B cell (primary cell): ENCODE results near the gene LCE4A.

ENCODE experiments used
- CTCF ChIP-seq: fragments of 200-600 bp; IDR thresholded peaks from one replicate; pipeline ENCODE4 v1.8.0; 2022; ENCODE audit warnings: antibody characterized with exemption, mild to moderate bottlenecking
- EZH2 ChIP-seq: IDR thresholded peaks from 2 replicates; pipeline ENCODE4 v1.6.1; 2012; ENCODE audit warnings: borderline replicate concordance, low read depth, mild to moderate bottlenecking, moderate library complexity, low read length; ENCODE audit not compliant: insufficient read depth, poor library complexity, severe bottlenecking

GRCh38 chr1:152697701-152698600 lies 10.0 kb upstream of the LCE4A start, which contains the start of gene LCE2A:
- no peak for TF ChIP-seq CTCF
- TF ChIP-seq EZH2, result no peak
